ENCODE data around the gene BMP4.
"Not testable (repeated sequence)": the region's sequence is repeated elsewhere in the genome, so short reads cannot be mapped to it uniquely, and the experiment has no call there.

Gene BMP4

GRCh38 chr14:53956427-53957201 is at the start of gene BMP4:
Gene BMP4, minus strand, starts transcription at chr14:53956825. Its CDS starts 4,603 bp downstream, at chr14:53952222.
- peak; percentile 84 for DNase-seq (ENCODE audit: low spot score)

GRCh38 chr14:54003064-54003463 is 46.4 kb upstream of the BMP4 start:
- DNase-seq (ENCODE audit: low spot score): no peak

GRCh38 chr14:54002653-54003052 is 46.0 kb upstream of the BMP4 start:
- DNase-seq (ENCODE audit: low spot score): no peak

- DNase-seq (ENCODE audit: low spot score): no peak
Measured at GRCh38 chr14:54001189-54001878, 44.7 kb upstream of the BMP4 start.

- DNase-seq (ENCODE audit: low spot score): no peak
Measured at GRCh38 chr14:54000341-54000811, 43.8 kb upstream of the BMP4 start.

GRCh38 chr14:53999061-53999488 is 42.5 kb upstream of the BMP4 start:
- DNase-seq (ENCODE audit: low spot score): peak; percentile 30

GRCh38 chr14:53996041-53996440 is 39.4 kb upstream of the BMP4 start:
- no peak for DNase-seq (ENCODE audit: low spot score)

- no peak for DNase-seq (ENCODE audit: low spot score)
Measured at GRCh38 chr14:53993920-53994607, 37.4 kb upstream of the BMP4 start.

GRCh38 chr14:53990978-53991377 is 34.4 kb upstream of the BMP4 start:
- DNase-seq (ENCODE audit: low spot score): no peak

- not testable (repeated sequence) for DNase-seq (ENCODE audit: low spot score)
Measured at GRCh38 chr14:53986718-53987117, 30.1 kb upstream of the BMP4 start.

GRCh38 chr14:53984958-53985357 is 28.3 kb upstream of the BMP4 start:
- not testable (repeated sequence) for DNase-seq (ENCODE audit: low spot score)

GRCh38 chr14:53983112-53983511 is 26.5 kb upstream of the BMP4 start:
- DNase-seq (ENCODE audit: low spot score): no peak

GRCh38 chr14:53982546-53982945 is 25.9 kb upstream of the BMP4 start:
- DNase-seq (ENCODE audit: low spot score): no peak

GRCh38 chr14:53979747-53980642 is 23.4 kb upstream of the BMP4 start:
- peak; percentile 64 for DNase-seq (ENCODE audit: low spot score)

GRCh38 chr14:53979113-53979681 is 22.6 kb upstream of the BMP4 start:
- peak; percentile 22 for DNase-seq (ENCODE audit: low spot score)

- no peak for DNase-seq (ENCODE audit: low spot score)
Measured at GRCh38 chr14:53978194-53978593, 21.6 kb upstream of the BMP4 start.

GRCh38 chr14:53975444-53975843 is 18.8 kb upstream of the BMP4 start:
- no peak for DNase-seq (ENCODE audit: low spot score)

GRCh38 chr14:53971521-53971920 is 14.9 kb upstream of the BMP4 start:
- no peak for DNase-seq (ENCODE audit: low spot score)

GRCh38 chr14:53969326-53969725 is 12.7 kb upstream of the BMP4 start:
- no peak for DNase-seq (ENCODE audit: low spot score)

- DNase-seq (ENCODE audit: low spot score): no peak
Measured at GRCh38 chr14:53968726-53969125, 12.1 kb upstream of the BMP4 start.

GRCh38 chr14:53967606-53968005 is 11.0 kb upstream of the BMP4 start:
- DNase-seq (ENCODE audit: low spot score): no peak

Data from iPS-NIHi11 (cell line).